Panc1 (cell line): Measurements from ENCODE around the gene OVOL3.

Source experiments
- CTCF ChIP-seq: fragments of 450-650 bp; IDR thresholded peaks from 2 replicates; pipeline ENCODE4 v1.5.1; 2017; ENCODE audit warnings: mild to moderate bottlenecking
- POLR2AphosphoS5 ChIP-seq: IDR thresholded peaks from 2 replicates; pipeline ENCODE4 v1.6.1; 2012; ENCODE audit warnings: mild to moderate bottlenecking, low read depth, low read length, moderate library complexity
- REST ChIP-seq, 2 experiments: IDR thresholded peaks; 2 replicates each; pipeline ENCODE4 v1.6.1; 2011 to 2012; ENCODE audit warnings: low read depth in 2 of 2, control low read depth in 1 of 2, low read length in 1 of 2, mild to moderate bottlenecking in 1 of 2, moderate library complexity in 1 of 2; ENCODE audit not compliant: insufficient read depth in 1 of 2
- SIN3A ChIP-seq: IDR thresholded peaks from 2 replicates; pipeline ENCODE4 v1.6.1; 2012; ENCODE audit warnings: low read depth, mild to moderate bottlenecking, low read length, moderate library complexity, borderline replicate concordance; ENCODE audit not compliant: insufficient read depth
- TCF7L2 ChIP-seq: IDR thresholded peaks from 2 replicates; pipeline ENCODE4 v1.6.1; 2011; ENCODE audit warnings: mild to moderate bottlenecking, low read depth, low read length, inconsistent platforms

GRCh38 chr19:36111200-36111539 lies 227 bp downstream of the OVOL3 start:
- TF ChIP-seq REST (IDR thresholded peaks at IDR 0.05; ENCODE audit: insufficient read depth in 1 of 2, low read depth in 2 of 2, low read length in 1 of 2) (no peak), CTCF (no peak), POLR2AphosphoS5 (no peak), TCF7L2 (no peak), SIN3A (no peak)
